ENCODE results near the gene PIGQ. TPM values are rescaled to one million over a fixed set of nuclear protein-coding genes. Genes with fewer than 3 reads are reported as not detected.
A peak's percentile ranks its signal among the peaks of the same experiment; 100 is the strongest.

PIGQ gene
- total RNA-seq, 2 experiments from 2014 or later, result 46.3 to 54.3 TPM

DNA sequence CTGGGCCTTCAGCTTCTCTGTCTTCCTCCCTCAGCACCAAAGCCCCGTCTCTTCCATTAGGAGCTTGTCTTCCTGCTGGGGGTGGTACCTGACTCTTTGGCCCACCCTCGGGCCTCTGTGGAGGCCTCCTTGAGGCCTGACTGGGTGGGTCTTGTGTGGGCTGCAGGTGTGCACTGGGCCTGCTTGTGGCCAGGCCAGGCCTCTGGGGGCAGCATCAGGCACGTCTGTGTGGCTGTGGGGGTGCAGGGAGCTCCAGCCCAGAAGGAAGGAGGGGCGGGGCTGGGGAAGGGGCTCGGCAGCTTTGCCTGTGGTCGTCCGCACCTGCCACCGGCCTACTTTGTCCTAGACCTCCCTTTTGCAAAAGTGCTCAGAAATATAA, 7.0 kb downstream of the PIGQ start:
- no peak overlapping the region for H3K27ac Mint-ChIP-seq
- H3K36me3 Mint-ChIP-seq, result no peaks in the 10 kb centered on the region
- no peak for DNase-seq
- ATAC-seq (ENCODE audit: low read depth), result no peak
- H3K27me3 Mint-ChIP-seq, result no peaks in the 10 kb centered on the region
- no peak overlapping the region for H3K4me3 Mint-ChIP-seq
- POLR2A ChIA-PET, result no interaction called here
- H3K9me3 Mint-ChIP-seq, result no peaks in the 10 kb centered on the region
- peaks cover 4% of the 10 kb centered on the region for H3K4me1 Mint-ChIP-seq

- H3K4me1 Mint-ChIP-seq, result peaks cover 3% of the 10 kb centered on the region
- H3K27me3 Mint-ChIP-seq, result no peaks in the 10 kb centered on the region
- POLR2A ChIA-PET, result no interaction called here
- ATAC-seq (ENCODE audit: low read depth) (no peak), DNase-seq (no peak)
- H3K4me3 Mint-ChIP-seq, result no peak overlapping the region
- no peak overlapping the region for H3K27ac Mint-ChIP-seq
- no peaks in the 10 kb centered on the region for H3K9me3 Mint-ChIP-seq
- H3K36me3 Mint-ChIP-seq, result no peaks in the 10 kb centered on the region
Measured at GRCh38 chr16:577796-578195, 8.0 kb downstream of the PIGQ start.

DNA sequence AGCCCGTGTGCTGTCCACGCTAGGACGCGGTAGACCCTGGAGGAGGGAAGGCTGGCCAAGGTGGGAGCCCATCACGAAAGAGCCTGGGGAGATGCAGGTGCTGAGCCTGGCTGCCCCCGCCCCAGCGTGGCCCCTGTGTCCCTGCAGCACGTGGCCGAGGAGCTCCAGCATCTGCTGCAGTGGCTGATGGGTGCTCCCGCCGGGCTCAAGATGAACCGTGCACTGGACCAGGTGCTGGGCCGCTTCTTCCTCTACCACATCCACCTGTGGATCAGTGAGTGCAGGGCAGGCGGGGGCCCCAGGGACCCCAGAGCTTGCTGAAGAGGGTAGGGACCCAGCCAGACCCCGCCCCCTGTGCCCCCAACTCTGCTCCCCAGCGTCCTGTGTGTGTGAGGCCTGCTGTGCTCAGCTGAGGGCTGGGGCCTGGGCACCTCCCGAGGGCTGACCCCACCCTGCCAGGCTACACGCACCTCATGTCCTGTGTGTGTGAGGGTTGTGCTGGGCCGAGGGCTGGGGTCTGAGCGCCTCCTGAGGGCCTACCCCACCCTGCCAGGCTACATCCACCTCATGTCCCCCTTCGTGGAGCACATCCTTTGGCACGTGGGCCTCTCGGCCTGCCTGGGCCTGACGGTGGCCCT, 8.6 kb downstream of the PIGQ start:
- DNase-seq (no peak), ATAC-seq (ENCODE audit: low read depth) (no peak)
- Mint-ChIP-seq H3K27me3 (no peaks in the 10 kb centered on the region), H3K36me3 (no peaks in the 10 kb centered on the region), H3K4me3 (no peak overlapping the region), H3K9me3 (no peaks in the 10 kb centered on the region), H3K4me1 (peaks cover 3% of the 10 kb centered on the region), H3K27ac (no peak overlapping the region)
- POLR2A ChIA-PET, result no interaction called here

GRCh38 chr16:578870-579405, 9.2 kb downstream of the PIGQ start:
- ATAC-seq (ENCODE audit: low read depth) (peak; percentile 92), DNase-seq (peak; percentile 82)
- H3K36me3 Mint-ChIP-seq, result no peaks in the 10 kb centered on the region
- H3K4me1 Mint-ChIP-seq, result peaks cover 3% of the 10 kb centered on the region
- H3K27ac Mint-ChIP-seq, result no peak overlapping the region
- POLR2A ChIA-PET, result no interaction called here
- no peaks in the 10 kb centered on the region for H3K9me3 Mint-ChIP-seq
- no peaks in the 10 kb centered on the region for H3K27me3 Mint-ChIP-seq
- H3K4me3 Mint-ChIP-seq, result no peak overlapping the region

- DNase-seq, result no peak
- no peak overlapping the region for H3K27ac Mint-ChIP-seq
Measured at GRCh38 chr16:580141-580945, 10.6 kb downstream of the PIGQ start.

DNA sequence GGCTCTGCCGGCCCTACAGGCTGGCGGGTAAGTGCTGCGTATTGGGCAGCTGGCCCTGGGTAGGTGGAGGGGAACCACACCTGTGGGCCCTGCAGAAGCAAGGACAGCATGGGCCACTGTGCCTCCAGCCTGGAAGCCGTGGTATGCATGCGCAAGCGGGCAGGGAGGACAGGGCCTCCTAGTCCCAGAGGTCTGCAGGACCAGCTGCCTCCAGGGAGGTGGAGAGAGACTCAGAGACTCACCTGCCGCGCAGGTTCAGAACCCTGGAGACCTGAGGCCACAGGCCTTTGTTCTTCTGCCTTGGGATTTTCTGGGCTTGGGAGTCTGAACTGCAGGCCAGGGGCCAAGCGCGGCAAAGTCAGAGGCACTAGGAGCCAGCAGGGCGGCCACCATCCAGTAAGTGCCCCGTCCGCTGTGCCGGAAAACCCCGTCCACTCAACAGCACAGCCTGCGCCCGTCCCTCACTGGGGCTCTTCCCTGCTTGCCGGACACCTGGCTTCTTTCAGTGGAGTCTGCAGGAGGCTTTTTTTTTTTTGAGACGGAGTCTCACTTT, 11.3 kb downstream of the PIGQ start:
- Mint-ChIP-seq H3K4me3 (no peak overlapping the region), H3K27me3 (no peaks in the 10 kb centered on the region), H3K4me1 (peaks cover 3% of the 10 kb centered on the region), H3K27ac (no peak overlapping the region), H3K36me3 (no peaks in the 10 kb centered on the region), H3K9me3 (no peaks in the 10 kb centered on the region)
- DNase-seq (no peak), ATAC-seq (ENCODE audit: low read depth) (no peak)
- POLR2A ChIA-PET, result interaction anchor here (0.7 kb wide), 1 partner anchor 162 kb away, joined by 7 read pairs; no protein-coding TSS in a partner anchor

More at GRCh38 chr16:580141-580945, 10.6 kb downstream of the PIGQ start:
- no peaks in the 10 kb centered on the region for H3K9me3 Mint-ChIP-seq
- no peak overlapping the region for H3K4me3 Mint-ChIP-seq
- POLR2A ChIA-PET, result interaction anchor here (1.1 to 1.2 kb wide), 2 partner anchors 8 to 14 kb away, joined by 3 read pairs; partner anchors contain the start of gene NHLRC4
- H3K36me3 Mint-ChIP-seq, result no peaks in the 10 kb centered on the region
- no peaks in the 10 kb centered on the region for H3K27me3 Mint-ChIP-seq
- peaks cover 3% of the 10 kb centered on the region for H3K4me1 Mint-ChIP-seq
- no peak for ATAC-seq (ENCODE audit: low read depth)

DNA sequence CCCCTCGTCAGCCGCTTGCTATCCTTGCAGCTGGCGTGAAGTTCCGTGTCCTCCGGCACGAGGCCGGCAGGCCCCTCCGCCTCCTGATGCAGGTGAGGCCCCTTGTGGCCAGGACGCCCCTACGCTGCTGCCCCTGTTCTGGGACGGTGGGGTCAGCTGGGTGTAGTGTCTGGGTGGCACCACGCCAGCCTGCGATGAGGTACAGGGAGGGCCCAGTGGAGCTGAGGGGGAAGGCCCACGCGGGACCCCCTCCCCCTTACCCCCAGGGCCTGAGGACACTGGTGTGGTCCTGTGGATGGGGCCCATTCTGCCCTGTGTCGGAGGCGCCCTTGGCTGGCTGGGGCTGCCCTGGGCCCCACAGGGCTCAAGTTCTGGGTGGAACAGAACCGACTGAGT, 12.4 kb downstream of the PIGQ start:
- H3K4me3 Mint-ChIP-seq, result no peak overlapping the region

GRCh38 chr16:582614-583331, 13.0 kb downstream of the PIGQ start:
- H3K4me1 Mint-ChIP-seq, result peaks cover 3% of the 10 kb centered on the region

More for the DNA sequence above, 12.4 kb downstream of the PIGQ start:
- DNase-seq (no peak), ATAC-seq (ENCODE audit: low read depth) (no peak)
- Mint-ChIP-seq H3K27ac (no peak overlapping the region), H3K27me3 (no peaks in the 10 kb centered on the region), H3K9me3 (no peaks in the 10 kb centered on the region), H3K4me1 (peaks cover 3% of the 10 kb centered on the region), H3K36me3 (no peaks in the 10 kb centered on the region)
- POLR2A ChIA-PET, result no interaction called here

DNA sequence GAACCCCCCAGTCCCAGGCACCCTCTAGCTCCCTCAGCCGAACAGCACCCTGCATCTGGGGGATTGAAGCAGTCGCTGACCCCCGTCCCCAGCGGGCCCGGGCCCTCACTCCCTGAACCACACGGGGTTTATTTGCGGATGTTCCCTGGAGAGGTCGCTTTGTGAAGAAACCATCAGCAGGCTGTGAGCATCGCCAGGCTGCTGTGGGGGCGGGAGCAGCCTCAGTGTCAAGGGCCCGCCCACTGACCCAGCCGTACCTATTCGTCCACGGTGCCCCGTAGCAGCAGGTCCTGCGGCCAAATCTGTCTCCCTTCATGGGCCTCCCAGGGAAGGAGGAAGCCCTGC, 13.7 kb downstream of the PIGQ start:
- Mint-ChIP-seq H3K27me3 (no peaks in the 10 kb centered on the region), H3K4me3 (no peak overlapping the region), H3K9me3 (no peaks in the 10 kb centered on the region), H3K4me1 (peaks cover 6% of the 10 kb centered on the region), H3K36me3 (no peaks in the 10 kb centered on the region), H3K27ac (no peak overlapping the region)
- DNase-seq (no peak), ATAC-seq (ENCODE audit: low read depth) (no peak)
- POLR2A ChIA-PET, result no interaction called here

More at GRCh38 chr16:582614-583331, 13.0 kb downstream of the PIGQ start:
- H3K9me3 Mint-ChIP-seq, result no peaks in the 10 kb centered on the region
- POLR2A ChIA-PET, result no interaction called here
- no peaks in the 10 kb centered on the region for H3K36me3 Mint-ChIP-seq
- H3K27me3 Mint-ChIP-seq, result no peaks in the 10 kb centered on the region
- DNase-seq, result no peak
- no peak for ATAC-seq (ENCODE audit: low read depth)
- H3K4me3 Mint-ChIP-seq, result no peak overlapping the region
- no peak overlapping the region for H3K27ac Mint-ChIP-seq

DNA sequence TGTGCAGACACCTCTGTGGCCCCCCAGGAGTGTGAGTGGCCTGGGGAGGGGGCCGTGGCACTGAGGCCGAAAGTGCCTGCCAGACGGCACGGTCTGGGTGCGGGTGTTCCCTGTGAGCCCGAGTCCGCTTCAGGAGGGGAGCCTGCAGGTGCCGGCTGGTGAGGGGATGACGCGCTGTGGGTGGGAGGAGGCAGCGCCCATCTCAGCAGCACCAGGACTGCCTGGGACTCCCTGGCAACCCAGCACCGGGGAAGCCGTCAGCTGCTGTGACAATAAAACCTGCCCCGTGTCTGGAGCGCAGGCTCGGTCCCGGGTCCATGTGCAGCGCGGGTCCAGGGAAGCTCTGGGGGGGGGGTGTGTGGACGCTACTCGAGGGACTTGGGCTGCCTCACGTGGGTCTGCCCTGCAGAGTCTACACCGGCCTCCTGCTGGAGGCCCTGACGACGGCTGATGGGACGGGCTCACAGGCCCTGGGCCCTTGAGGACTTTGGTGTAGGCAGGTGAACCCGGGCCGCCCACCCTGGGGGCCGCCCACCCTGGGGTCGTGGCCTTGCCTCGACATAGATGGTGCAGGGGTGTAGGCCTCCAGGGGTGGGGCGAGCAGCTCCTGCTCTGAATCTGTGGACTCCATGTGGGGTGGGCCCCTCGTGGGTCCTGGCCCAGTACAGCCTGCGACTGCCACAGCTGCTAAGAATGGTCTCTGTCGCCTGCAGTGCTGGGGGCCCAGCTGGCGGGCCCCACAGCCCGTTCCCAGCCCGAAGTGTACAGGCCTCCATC, 14.2 kb downstream of the PIGQ start:
- H3K4me3 Mint-ChIP-seq, result no peak overlapping the region

GRCh38 chr16:585351-585750, 15.6 kb downstream of the PIGQ start:
- Mint-ChIP-seq H3K27me3 (no peaks in the 10 kb centered on the region), H3K9me3 (no peaks in the 10 kb centered on the region), H3K4me1 (peaks cover 5% of the 10 kb centered on the region), H3K27ac (no peak overlapping the region), H3K36me3 (no peaks in the 10 kb centered on the region), H3K4me3 (no peak overlapping the region)
- POLR2A ChIA-PET, result interaction anchor here (2.2 kb wide), 1 partner anchor 14 kb away, joined by 4 read pairs; no protein-coding TSS in a partner anchor
- no peak for ATAC-seq (ENCODE audit: low read depth)
- no peak for DNase-seq

More for the DNA sequence above, 14.2 kb downstream of the PIGQ start:
- no peak for DNase-seq
- Mint-ChIP-seq H3K27ac (no peak overlapping the region), H3K9me3 (no peaks in the 10 kb centered on the region), H3K36me3 (no peaks in the 10 kb centered on the region), H3K27me3 (no peaks in the 10 kb centered on the region), H3K4me1 (peaks cover 6% of the 10 kb centered on the region)
- no peak for ATAC-seq (ENCODE audit: low read depth)
- POLR2A ChIA-PET, result no interaction called here

DNA sequence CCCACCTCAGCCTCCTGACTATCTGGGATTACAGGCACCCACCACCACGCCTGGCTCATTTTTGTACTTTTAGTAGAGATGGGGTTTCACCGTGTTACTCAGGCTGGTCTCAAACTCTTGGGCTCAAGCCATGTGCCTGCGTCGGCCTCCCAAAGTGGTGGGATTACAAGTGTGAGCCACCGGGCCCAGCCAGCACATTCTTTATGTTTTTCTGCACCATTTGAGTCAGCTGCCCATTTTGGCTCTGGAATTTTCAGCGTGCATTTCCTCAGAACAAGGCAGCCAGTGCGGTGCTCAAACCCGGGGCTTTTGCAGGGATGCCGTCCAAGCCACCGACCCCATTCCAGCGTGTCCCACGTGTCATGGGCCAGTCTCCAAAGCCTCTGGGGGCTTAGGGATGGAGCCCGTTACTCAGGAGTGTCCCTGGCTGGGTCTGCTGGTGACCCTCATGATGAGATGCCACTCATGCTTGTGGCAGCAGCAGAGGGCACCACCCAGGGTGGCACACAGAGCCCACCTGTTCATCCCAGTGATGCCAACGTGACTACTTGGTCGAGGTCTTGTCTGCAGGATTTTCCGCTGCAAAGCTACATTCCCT, 16.4 kb downstream of the PIGQ start:
- DNase-seq (no peak), ATAC-seq (ENCODE audit: low read depth) (no peak)
- Mint-ChIP-seq H3K4me3 (no peak overlapping the region), H3K36me3 (no peaks in the 10 kb centered on the region), H3K9me3 (no peaks in the 10 kb centered on the region), H3K27me3 (no peaks in the 10 kb centered on the region), H3K4me1 (peaks cover 12% of the 10 kb centered on the region), H3K27ac (no peak overlapping the region)
- POLR2A ChIA-PET, result interaction anchor here (0.6 to 2.2 kb wide), 2 partner anchors 15 to 197 kb away, joined by 3 to 4 read pairs; no protein-coding TSS in a partner anchor
